ENCODE results near the gene METAP2.

Gene METAP2

GRCh38 chr12:95513599-95513998 is 39.6 kb downstream of the METAP2 start:
- H3K4me3 ChIP-seq (ENCODE audit: low read depth, low read length): no peak overlapping the region
- DNase-seq (ENCODE audit: low read depth, low spot score): no peak
- no peak for TF ChIP-seq CTCF (IDR thresholded peaks at IDR 0.05; ENCODE audit: low read depth, low read length)
- in situ Hi-C loops (cut with HindIII; ENCODE audit: low sequenced_read_pairs): no loop called here

GRCh38 chr12:95515197-95515596 is 41.2 kb downstream of the METAP2 start:
- in situ Hi-C loops (cut with HindIII; ENCODE audit: low sequenced_read_pairs): no loop called here
- no peak for DNase-seq (ENCODE audit: low read depth, low spot score)
- TF ChIP-seq CTCF (IDR thresholded peaks at IDR 0.05; ENCODE audit: low read depth, low read length): no peak
- no peak overlapping the region for H3K4me3 ChIP-seq (ENCODE audit: low read depth, low read length)

- no peak overlapping the region for H3K4me3 ChIP-seq (ENCODE audit: low read depth, low read length)
- in situ Hi-C loops (cut with HindIII; ENCODE audit: low sequenced_read_pairs): no loop called here
- peak; percentile 2 for DNase-seq (ENCODE audit: low read depth, low spot score)
- no peak for TF ChIP-seq CTCF (IDR thresholded peaks at IDR 0.05; ENCODE audit: low read depth, low read length)
These were observed 42.8 kb downstream of the METAP2 start for GRCh38 chr12:95516757-95517156.

DNA sequence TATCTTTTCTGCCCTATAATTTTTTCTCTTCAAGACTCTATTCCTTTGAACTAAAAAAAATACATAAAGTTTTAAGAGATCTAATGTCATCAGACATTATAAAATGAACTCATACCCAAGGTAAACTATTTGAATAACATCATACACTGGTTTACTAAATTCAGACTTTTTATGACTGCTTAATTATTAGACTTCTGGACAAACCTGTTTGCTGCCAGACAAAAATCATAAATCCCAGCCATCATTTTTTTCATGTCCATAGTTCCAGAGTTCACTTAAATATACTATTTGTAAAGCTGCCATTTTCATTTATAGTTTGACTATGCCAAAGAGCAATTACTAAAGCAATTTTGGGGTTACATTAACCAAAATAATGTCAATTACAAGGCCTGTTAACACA is 43.3 kb downstream of the METAP2 start:
- TF ChIP-seq CTCF (IDR thresholded peaks at IDR 0.05; ENCODE audit: low read depth, low read length): no peak
- no peak overlapping the region for H3K4me3 ChIP-seq (ENCODE audit: low read depth, low read length)
- no peak for DNase-seq (ENCODE audit: low read depth, low spot score)
- in situ Hi-C loops (cut with HindIII; ENCODE audit: low sequenced_read_pairs): no loop called here

DNA sequence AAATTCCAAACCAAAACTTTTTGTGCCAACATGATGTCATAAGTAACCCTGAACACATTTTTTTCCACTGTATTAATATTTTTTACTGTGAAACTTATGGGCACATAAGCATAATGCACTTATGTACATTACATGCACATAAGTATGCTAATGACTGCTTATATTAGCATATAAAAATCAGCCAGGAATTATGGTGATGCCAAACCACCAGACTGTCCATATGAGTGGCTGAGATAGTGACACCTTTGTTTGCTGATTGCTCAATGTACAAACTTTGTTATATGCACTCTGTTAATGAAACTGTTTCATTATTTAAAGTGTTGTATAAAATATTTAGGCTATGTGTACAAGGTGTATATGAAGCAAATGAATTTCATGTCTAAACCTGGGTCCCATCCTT is 45.0 kb downstream of the METAP2 start:
- no peak for TF ChIP-seq CTCF (IDR thresholded peaks at IDR 0.05; ENCODE audit: low read depth, low read length)
- no peak for DNase-seq (ENCODE audit: low read depth, low spot score)
- in situ Hi-C loops (cut with HindIII; ENCODE audit: low sequenced_read_pairs): no loop called here
- H3K4me3 ChIP-seq (ENCODE audit: low read depth, low read length): no peak overlapping the region

- in situ Hi-C loops (cut with HindIII; ENCODE audit: low sequenced_read_pairs): no loop called here
- TF ChIP-seq CTCF (IDR thresholded peaks at IDR 0.05; ENCODE audit: low read depth, low read length): no peak
- no peak for DNase-seq (ENCODE audit: low read depth, low spot score)
- no peak overlapping the region for H3K4me3 ChIP-seq (ENCODE audit: low read depth, low read length)
These were observed 46.9 kb downstream of the METAP2 start for GRCh38 chr12:95520816-95521215.

DNA sequence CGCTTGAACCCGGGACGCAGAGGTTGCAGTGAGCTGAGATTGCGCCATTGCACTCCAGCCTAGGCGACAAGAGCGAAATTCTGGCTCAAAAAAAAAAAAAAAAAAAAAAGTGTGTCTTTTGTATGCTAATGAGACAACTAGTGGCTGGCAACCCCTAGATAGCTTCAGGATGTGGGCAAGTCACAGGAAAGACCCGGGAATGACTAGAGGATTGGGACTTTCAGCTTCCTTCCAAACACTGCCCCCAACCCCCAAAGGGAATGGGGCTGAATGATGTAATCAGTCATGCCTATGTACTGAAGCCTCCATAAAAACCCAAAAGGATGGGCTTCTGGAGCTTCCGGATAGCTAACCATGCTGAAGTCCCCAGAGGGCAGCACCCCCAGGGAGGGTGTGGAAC is 48.7 kb downstream of the METAP2 start:
- DNase-seq (ENCODE audit: low read depth, low spot score): no peak
- in situ Hi-C loops (cut with HindIII; ENCODE audit: low sequenced_read_pairs): no loop called here
- H3K4me3 ChIP-seq (ENCODE audit: low read depth, low read length): no peak overlapping the region
- TF ChIP-seq CTCF (IDR thresholded peaks at IDR 0.05; ENCODE audit: low read depth, low read length): no peak

Data from astrocyte of the spinal cord (primary cell).